ENCODE measurements around the gene PNPLA7.

GRCh38 chr9:137431416-137431931 is 118.7 kb downstream of the PNPLA7 start:
- TF ChIP-seq CTCF (conservative IDR thresholded peaks at IDR 0.05; ENCODE audit: low read length) (no peak), EZH2phosphoT487 (IDR thresholded peaks at IDR 0.05; ENCODE audit: borderline replicate concordance, low read depth, low read length) (no peak)
